PC-3 (cell line): Measurements from ENCODE around the gene SURF6. TPM values are rescaled to one million over a fixed set of nuclear protein-coding genes. Genes with fewer than 3 reads are reported as not detected.

Experiments
- ATAC-seq: fragments of 200-7000 bp; cut with Tn5 transposase; 2 replicates; pipeline ENCODE4 v1.9.1; 2020; ENCODE audit warnings: mild to moderate bottlenecking, moderate library complexity
- BruUV-seq: library from RNA; stranded (reverse); fragments of 400-500 nt; replicated peaks from 2 replicates; lab custom pipeline; 2021; lab: Mats Ljungman, UMichigan
- CTCF ChIA-PET: fragments of 300-600 bp; sonication (Branson Sonifier 250); formaldehyde crosslinking; loops from one replicate; lab custom pipeline; 2022; ENCODE audit warnings: antibody characterized with exemption; lab: Charles Lee
- POLR2A ChIA-PET: fragments of 300-600 bp; sonication (Branson Sonifier 250); formaldehyde crosslinking; loops from one replicate; lab custom pipeline; 2022; ENCODE audit warnings: antibody characterized with exemption; ENCODE audit not compliant: unreplicated experiment; lab: Charles Lee
- DNase-seq: peaks from one replicate; pipeline ENCODE4 v3.0.0-alpha.2; 2015
- H2AFZ ChIP-seq: fragments of 300-600 bp; sonication (generic); 2 replicates; pipeline ENCODE4 v1.6.0; 2016; ENCODE audit warnings: antibody characterized with exemption, low read length
- H3F3A ChIP-seq: fragments of 300-600 bp; sonication (generic); one replicate; pipeline ENCODE4 v1.6.0; 2017; ENCODE audit warnings: antibody characterized with exemption, low read length, control low read depth, mild to moderate bottlenecking; ENCODE audit not compliant: unreplicated experiment
- H3K27ac ChIP-seq: fragments of 300-600 bp; sonication (generic); 2 replicates; pipeline ENCODE4 v1.5.1; 2016; ENCODE audit warnings: mild to moderate bottlenecking, low read length
- H3K27me3 ChIP-seq: fragments of 300-600 bp; sonication (generic); 2 replicates; pipeline ENCODE4 v1.6.1; 2016; ENCODE audit warnings: low read length, mixed read lengths
- H3K36me3 ChIP-seq: fragments of 300-600 bp; sonication (generic); 2 replicates; pipeline ENCODE4 v1.6.1; 2016; ENCODE audit warnings: low read depth, mixed run types, low read length, mixed read lengths
- H3K4me1 ChIP-seq: fragments of 300-600 bp; sonication (generic); 2 replicates; pipeline ENCODE4 v1.5.1; 2016; ENCODE audit warnings: low read length; ENCODE audit not compliant: insufficient read depth
- H3K4me2 ChIP-seq: fragments of 300-600 bp; sonication (generic); 2 replicates; pipeline ENCODE4 v1.6.0; 2016; ENCODE audit warnings: low read length
- H3K4me3 ChIP-seq: fragments of 300-600 bp; sonication (generic); 2 replicates; pipeline ENCODE4 v1.5.1; 2016; ENCODE audit warnings: mild to moderate bottlenecking, low read length, mixed read lengths
- H3K79me2 ChIP-seq: fragments of 300-600 bp; sonication (generic); 2 replicates; pipeline ENCODE4 v1.6.1; 2017; ENCODE audit warnings: low read length, mixed read lengths
- H3K9ac ChIP-seq: fragments of 300-600 bp; sonication (generic); 2 replicates; pipeline ENCODE4 v1.6.0; 2016; ENCODE audit warnings: mild to moderate bottlenecking, low read length
- H3K9me2 ChIP-seq: fragments of 300-600 bp; sonication (generic); replicated peaks from 2 replicates; pipeline ENCODE4 v1.6.1; 2016; ENCODE audit warnings: mixed run types, low read length, mixed read lengths
- H3K9me3 ChIP-seq: fragments of 300-600 bp; sonication (generic); 2 replicates; pipeline ENCODE4 v1.6.1; 2016; ENCODE audit warnings: low read length, mixed read lengths
- H4K20me1 ChIP-seq: fragments of 300-600 bp; sonication (generic); 2 replicates; pipeline ENCODE4 v1.6.1; 2016; ENCODE audit warnings: low read length, mixed read lengths
- CTCF ChIP-seq: fragments of 300-600 bp; sonication (generic); conservative IDR thresholded peaks from 2 replicates; pipeline ENCODE4 v1.5.1; 2017; ENCODE audit warnings: antibody characterized with exemption, low read depth, mild to moderate bottlenecking, low read length
- EZH2 ChIP-seq: fragments of 300-600 bp; sonication (generic); IDR thresholded peaks from one replicate; pipeline ENCODE4 v1.6.1; 2017; ENCODE audit warnings: antibody characterized with exemption, mild to moderate bottlenecking, low read length; ENCODE audit not compliant: unreplicated experiment
- EZH2phosphoT487 ChIP-seq: fragments of 300-600 bp; sonication (generic); IDR thresholded peaks from 2 replicates; pipeline ENCODE4 v1.6.1; 2018; ENCODE audit warnings: mild to moderate bottlenecking, antibody characterized with exemption, low read length, borderline replicate concordance
- intact Hi-C: fragments of 100-400 bp; cut with micrococcal nuclease; formaldehyde crosslinking; loops from 2 replicates; pipeline ENCODE4 v1.9.0; 2023
- total RNA-seq: library from RNA; depleted of rRNA; stranded (reverse); fragments of >200 nt; gene quantifications from 2 replicates; pipeline ENCODE4 v1.2.3, GENCODE V29; 2014

SURF6 gene
- total RNA-seq, 1 experiment from 2014 or later: 28.0 TPM

- Histone ChIP-seq H3K4me1 (peaks cover 13% of the 10 kb centered on the region), H2AFZ (no peak overlapping the region), H3K9ac (no peak overlapping the region), H3K36me3 (peaks cover 22% of the 10 kb centered on the region), H3K9me3 (no peaks in the 10 kb centered on the region), H3K4me2 (no peak overlapping the region), H3K9me2 (no peaks in the 10 kb centered on the region), H4K20me1 (peaks cover 19% of the 10 kb centered on the region), H3K27me3 (no peaks in the 10 kb centered on the region), H3K27ac (no peak overlapping the region), H3K79me2 (peaks cover 48% of the 10 kb centered on the region), H3K4me3 (no peak overlapping the region), H3F3A (peaks cover 3% of the 10 kb centered on the region)
- ChIA-PET CTCF (no interaction called here), POLR2A (no interaction called here)
- TF ChIP-seq EZH2phosphoT487 (no peak), EZH2 (no peak), CTCF (no peak)
- ATAC-seq: no peak
- DNase-seq: no peak
- BruUV-seq: no TSS peak
- intact Hi-C loops: no loop called here
Observed at GRCh38 chr9:133345596-133345995, 9.6 kb upstream of the SURF6 start.

- H3F3A ChIP-seq: no peaks in the 10 kb centered on the region
- peaks cover 13% of the 10 kb centered on the region for H4K20me1 ChIP-seq
- no peak overlapping the region for H2AFZ ChIP-seq
- BruUV-seq: no TSS peak
- H3K4me1 ChIP-seq: peaks cover 13% of the 10 kb centered on the region
- peaks cover 43% of the 10 kb centered on the region for H3K79me2 ChIP-seq
- no peaks in the 10 kb centered on the region for H3K27me3 ChIP-seq
- TF ChIP-seq CTCF: no peak
- no peaks in the 10 kb centered on the region for H3K9me2 ChIP-seq
- POLR2A ChIA-PET: no interaction called here
- no peaks in the 10 kb centered on the region for H3K9me3 ChIP-seq
- peaks cover 16% of the 10 kb centered on the region for H3K36me3 ChIP-seq
- no peak overlapping the region for H3K4me3 ChIP-seq
- intact Hi-C loops: no loop called here
- H3K9ac ChIP-seq: no peak overlapping the region
- ATAC-seq (no peak), DNase-seq (no peak)
- H3K4me2 ChIP-seq: no peak overlapping the region
- CTCF ChIA-PET: no interaction called here
- no peak overlapping the region for H3K27ac ChIP-seq
Observed at GRCh38 chr9:133344979-133345378, 9.0 kb upstream of the SURF6 start.

- Histone ChIP-seq H3K36me3 (peaks cover 7% of the 10 kb centered on the region), H3F3A (no peaks in the 10 kb centered on the region), H3K79me2 (peaks cover 34% of the 10 kb centered on the region), H3K27ac (no peak overlapping the region), H2AFZ (no peak overlapping the region), H3K27me3 (no peaks in the 10 kb centered on the region), H3K4me2 (no peak overlapping the region), H3K4me3 (no peak overlapping the region), H3K9ac (no peak overlapping the region), H4K20me1 (peaks cover 4% of the 10 kb centered on the region), H3K9me2 (no peaks in the 10 kb centered on the region), H3K4me1 (peaks cover 4% of the 10 kb centered on the region), H3K9me3 (no peaks in the 10 kb centered on the region)
- ChIA-PET POLR2A (no interaction called here), CTCF (no interaction called here)
- no peak for TF ChIP-seq EZH2phosphoT487
- no peak for TF ChIP-seq EZH2
- no peak for TF ChIP-seq CTCF
- intact Hi-C loops: no loop called here
- BruUV-seq: no TSS peak
- no peak for DNase-seq
- ATAC-seq: no peak
Observed at GRCh38 chr9:133344071-133344470, 8.1 kb upstream of the SURF6 start.
